NCI-H2029 (cell line): Measurements from ENCODE around the gene DDX39B.

Source experiments
- DNase-seq: peaks from one replicate; lab custom pipeline; 2025; lab: John Stamatoyannopoulos, UW

Gene DDX39B

GRCh38 chr6:31485055-31485454 lies 56.7 kb downstream of the DDX39B start:
- no peak for DNase-seq

- no peak for DNase-seq
Measured at GRCh38 chr6:31483392-31483791, 58.4 kb downstream of the DDX39B start.

- DNase-seq: no peak
Measured at GRCh38 chr6:31480574-31480973, 61.2 kb downstream of the DDX39B start.
